PC-9 (cell line): ENCODE results near the gene CRYBG1.

Experiments used
- EZH2 ChIP-seq: fragments of 200-600 bp; sonication (generic); IDR thresholded peaks from 2 replicates; pipeline ENCODE4 v1.8.0; 2017; ENCODE audit warnings: antibody characterized with exemption, low read depth
- TF ChIP-seq, protein P1 (sequence below): fragments of 200-600 bp; sonication (generic); conservative IDR thresholded peaks from 2 replicates; pipeline ENCODE4 v1.6.1; 2017; ENCODE audit warnings: mixed run types, antibody characterized with exemption, mild to moderate bottlenecking, moderate library complexity

DNA sequence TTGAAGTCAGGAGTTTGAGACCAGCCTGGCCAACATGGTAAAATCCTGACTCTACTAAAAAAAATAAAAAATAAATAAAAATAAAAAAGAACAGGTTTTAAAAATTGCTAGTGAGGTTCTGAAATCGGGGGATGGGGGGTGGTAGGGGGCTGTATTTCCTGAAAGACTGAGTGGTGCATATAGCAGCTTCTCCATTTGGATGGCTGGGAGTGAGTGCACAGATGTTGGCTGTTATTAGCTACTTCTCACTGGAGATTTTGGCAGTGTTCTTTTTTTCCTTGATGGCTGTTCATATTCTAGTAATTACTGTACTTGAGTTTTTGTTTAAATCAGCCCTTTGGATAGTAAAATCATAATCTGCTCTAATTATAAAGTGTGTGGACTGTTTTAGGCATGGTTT lies 189.0 kb downstream of the CRYBG1 start:
- TF ChIP-seq EZH2: no peak
- TF ChIP-seq, protein P1, sequence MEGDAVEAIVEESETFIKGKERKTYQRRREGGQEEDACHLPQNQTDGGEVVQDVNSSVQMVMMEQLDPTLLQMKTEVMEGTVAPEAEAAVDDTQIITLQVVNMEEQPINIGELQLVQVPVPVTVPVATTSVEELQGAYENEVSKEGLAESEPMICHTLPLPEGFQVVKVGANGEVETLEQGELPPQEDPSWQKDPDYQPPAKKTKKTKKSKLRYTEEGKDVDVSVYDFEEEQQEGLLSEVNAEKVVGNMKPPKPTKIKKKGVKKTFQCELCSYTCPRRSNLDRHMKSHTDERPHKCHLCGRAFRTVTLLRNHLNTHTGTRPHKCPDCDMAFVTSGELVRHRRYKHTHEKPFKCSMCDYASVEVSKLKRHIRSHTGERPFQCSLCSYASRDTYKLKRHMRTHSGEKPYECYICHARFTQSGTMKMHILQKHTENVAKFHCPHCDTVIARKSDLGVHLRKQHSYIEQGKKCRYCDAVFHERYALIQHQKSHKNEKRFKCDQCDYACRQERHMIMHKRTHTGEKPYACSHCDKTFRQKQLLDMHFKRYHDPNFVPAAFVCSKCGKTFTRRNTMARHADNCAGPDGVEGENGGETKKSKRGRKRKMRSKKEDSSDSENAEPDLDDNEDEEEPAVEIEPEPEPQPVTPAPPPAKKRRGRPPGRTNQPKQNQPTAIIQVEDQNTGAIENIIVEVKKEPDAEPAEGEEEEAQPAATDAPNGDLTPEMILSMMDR: no peak
